HCEC 1CT (cell line): Measurements from ENCODE around the gene CDH26.
A peak's percentile ranks its signal among the peaks of the same experiment; 100 is the strongest.

Experiments used
- DNase-seq: peaks from one replicate; pipeline ENCODE4 v3.0.0-alpha.2; 2017

CDH26 gene

DNA sequence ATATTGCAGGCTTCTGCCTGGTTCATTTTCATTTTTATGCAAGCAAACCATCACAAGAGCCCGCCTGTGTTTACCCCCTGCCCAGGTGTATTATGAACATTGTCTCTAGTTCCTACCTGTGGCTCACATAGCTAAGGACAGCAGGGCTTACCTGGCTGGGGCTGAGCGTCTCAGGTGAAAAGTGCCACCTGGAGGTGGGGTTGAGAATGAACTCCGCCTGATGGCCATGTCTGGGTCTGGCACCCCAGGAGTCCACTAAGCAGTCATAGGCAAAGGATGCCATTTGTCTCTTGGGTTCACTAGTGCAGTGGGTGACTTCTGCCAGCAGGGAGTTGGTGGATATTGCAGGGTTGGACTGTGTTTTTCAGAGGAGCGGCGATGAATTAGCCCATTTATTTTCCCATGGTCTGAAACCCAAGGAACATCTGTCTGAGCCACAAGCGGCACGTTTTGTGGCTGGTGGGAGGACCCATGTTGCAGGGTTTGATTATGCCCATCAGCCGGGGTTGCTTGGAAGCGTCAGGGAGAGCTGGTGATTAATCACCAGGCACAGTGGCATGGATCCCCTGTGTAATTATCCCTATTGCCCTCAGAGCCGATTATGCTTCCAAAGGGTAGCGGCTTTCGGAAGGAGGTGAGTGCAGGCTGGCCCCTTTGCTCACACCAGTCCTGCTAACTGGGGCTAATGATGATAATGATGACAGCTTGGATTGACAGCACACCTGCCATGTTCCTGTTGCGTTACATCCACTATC is 92.1 kb downstream of the CDH26 start:
- DNase-seq, result no peak

DNA sequence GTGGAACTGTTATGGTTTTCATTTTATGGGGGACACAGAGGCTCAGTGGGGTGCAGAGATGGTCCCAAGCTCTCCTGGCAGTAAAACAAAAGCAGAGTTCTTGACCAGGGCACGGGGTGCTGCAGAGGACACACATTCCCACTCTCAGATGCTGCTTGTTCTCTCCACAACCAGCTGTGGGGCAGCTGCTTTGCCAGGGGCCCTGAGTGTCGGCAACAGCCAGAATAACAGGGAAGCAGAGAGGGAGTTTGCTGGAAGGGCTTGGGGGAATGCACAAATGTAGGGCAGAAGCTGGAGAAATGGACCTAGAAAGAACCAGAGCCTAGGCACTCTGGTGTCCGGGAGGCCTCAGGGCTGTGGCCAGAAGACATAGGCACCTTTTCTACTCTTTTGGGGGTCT is 93.7 kb downstream of the CDH26 start:
- no peak for DNase-seq

DNA sequence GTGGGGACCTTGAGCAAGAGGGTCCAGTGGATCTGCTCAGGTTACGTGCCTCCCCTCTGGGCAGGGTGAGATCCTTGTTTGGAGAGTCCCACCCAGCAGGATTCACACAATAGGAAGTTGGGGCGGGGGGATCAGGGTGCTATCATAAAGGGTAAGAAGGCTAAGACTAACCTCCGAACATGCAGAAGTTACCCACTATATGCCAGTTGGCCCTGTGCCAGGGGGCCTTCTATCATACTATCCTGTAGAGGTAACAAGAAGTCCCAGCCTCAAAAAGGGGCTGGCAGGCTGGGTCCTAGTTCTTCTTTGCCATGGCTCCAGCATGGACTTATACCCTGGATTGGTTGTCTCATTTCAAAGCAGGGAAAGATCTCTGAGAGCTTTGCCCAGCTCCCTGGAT is 94.1 kb downstream of the CDH26 start:
- no peak for DNase-seq

DNA sequence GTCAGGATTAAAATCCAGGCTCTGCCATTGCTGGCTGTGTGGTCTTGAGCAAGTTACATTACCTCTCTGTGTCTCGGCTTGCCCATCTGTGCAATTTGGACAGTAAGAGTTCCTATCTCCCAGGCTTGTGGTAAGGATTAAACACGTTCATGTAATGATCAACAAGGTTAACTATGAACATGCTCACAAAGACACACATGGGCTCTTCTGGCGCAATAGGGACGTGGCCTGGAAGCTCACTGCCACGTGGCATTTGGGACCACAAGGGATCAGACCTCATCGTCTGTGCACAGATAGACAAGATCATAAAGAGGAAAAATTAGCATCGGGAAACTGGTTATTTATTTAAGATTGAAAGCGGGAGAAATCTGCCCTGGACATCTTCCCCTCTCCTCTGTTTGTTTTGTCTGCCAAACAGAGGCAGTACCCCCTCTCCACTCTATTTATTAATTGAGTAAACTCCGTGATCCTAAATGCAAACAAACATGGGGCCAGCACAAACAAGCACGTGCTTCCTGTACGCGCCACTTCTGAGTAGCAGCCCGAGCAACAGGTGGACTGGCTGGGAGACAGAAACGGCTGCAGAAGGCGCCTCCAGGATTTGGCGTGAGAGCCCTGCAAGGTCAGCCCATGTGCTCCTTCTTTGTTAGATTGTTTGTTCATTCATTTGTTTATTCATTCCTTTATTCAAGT is 95.0 kb downstream of the CDH26 start:
- DNase-seq, result no peak

DNA sequence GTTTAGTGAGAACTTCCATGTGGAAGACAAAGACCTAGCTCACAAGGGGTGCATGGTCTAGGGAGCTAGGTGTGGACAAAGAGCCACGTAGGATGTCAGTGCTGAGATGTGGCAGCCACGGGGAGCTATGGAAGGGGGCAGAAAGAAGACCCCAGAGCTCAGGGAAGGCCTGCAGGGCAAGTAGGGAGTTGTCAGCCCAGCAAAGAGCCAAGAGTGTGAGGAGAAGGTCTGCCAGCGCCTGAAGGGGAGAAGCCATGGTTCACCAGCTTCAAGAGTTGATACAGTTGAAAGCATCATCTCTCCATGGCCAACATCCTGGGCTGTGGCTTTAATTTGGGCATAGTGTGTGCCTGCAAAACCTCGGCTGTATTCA is 95.6 kb downstream of the CDH26 start:
- no peak for DNase-seq

DNA sequence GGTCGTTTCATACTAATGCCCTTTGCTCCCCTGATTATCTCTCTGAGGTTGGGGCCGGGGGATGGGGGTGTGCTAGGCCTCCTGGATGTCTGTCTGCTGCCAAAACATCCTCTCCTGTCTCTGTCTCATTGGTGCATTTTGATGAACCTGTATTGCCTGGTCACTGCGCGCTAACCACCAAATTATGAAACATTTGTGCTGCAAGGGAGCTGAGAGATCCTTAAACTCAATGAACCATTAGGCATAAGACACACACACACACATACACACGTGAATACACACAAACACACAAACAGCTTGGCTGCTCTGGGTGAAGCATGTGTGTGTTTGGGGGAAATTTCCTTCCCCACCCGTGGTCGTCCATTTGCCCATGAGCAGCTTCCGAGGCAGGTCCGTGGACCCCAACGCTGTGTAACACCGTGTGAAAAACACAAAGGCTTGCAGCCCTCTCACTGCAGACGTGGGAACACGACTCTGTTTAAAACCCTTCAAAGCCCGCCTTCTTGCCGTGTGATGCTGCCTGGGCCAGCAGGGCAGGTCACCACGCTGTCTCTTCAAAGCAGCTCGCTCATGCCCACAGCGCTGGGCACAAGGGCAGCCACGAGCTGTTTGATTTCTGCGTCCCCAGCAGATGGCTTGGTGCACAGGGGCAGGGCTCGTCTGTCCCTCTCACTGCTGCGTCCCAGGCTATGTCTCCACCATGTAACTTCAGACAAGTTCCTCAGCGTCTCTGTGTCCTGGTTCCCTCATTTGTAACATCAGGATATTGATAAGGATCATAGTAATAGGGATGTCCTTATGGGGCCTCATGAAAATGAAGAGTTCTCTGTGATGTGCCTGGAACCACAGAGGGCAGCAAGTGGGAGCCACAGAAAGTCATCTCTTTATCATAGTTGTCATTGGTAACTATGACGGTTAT is 96.8 kb downstream of the CDH26 start:
- no peak for DNase-seq

DNA sequence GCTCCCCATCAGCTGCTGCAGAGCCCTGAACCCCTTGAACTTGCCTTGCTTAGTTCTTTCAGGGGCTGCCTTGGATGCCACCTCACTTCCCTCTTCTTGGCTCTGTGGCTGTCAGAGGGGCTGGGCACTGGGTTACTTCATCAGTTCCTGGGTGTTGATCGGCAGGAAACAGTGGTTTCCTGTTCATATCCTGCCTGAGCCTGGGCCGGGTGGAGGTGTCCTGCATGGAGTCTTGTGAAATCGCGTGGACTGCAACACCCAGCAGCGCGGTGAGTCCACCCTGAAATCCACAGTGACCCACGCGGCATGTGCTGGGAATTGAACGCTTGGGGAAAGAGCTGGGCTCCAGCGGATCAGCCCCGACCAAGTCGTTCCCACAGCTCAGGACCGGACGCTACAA is 97.5 kb downstream of the CDH26 start:
- no peak for DNase-seq

DNA sequence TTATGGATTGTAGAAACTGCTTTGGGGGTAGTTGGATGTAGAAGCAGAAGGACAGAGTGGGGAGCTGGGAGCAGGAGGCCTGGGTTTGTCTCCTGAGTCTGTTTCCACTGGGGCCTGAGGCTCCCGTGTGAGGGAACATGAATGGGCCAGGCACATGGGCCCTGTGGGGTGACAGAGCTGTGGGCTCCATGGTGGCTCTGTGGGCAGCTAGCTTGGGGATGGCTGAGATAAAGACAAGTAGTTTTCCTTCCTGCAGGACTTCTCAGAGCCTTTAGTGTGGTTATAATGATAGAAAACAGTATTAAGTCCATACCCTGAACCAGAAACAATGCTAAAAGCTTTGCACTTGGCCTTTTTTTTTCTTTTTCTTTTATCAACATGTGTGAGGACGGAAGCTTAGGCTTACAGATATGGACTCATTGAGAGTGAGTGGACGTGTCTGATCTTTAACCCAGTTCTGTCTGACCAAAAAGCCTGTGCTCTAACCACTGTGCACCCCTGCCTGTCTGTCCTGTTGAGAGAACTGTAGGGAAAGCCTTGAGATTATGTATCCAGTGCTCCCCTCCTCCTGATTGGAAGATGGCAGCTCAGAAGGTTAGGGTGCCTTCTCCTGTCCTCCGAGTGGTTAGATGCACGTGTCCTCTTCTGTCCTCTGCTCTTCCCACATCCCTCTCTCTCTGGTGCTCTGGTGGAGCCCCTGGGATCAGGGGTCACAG is 98.3 kb downstream of the CDH26 start:
- DNase-seq, result no peak

DNA sequence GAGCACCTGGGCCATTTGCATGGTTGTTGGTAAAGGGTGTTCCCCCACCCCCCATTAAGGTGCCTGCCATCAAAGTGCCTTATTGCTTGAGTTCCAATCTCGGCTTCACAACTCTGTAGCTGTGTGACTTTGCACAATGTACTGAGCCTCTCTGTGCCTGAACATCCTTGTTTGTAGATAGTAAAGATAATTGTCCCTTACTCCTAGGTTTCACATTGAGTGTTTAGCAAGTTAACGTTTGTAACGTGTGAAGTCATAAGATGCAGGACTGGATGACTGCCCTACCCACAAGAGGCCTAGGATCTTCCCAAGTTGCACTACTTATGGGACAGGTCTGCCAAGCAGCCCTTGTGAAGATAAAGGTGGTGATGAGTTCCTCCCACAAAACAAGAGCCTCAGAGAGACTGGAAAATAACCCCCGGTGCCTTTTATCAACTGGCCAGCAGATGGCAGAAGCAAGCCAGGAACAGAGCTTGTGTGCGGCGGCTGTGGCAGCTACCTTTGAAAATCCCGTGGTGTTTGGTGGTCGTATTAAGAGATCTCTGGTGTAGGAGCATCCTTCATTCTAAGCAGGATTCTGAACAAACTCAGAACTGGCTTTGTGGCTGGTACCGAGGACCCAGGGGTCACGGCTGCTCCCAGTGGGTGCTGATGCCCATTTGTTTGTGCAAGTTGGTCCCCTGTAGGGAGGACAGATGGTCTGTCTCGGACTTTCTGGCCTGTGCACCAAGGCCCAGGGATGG is 99.1 kb downstream of the CDH26 start:
- DNase-seq, result peak; percentile 24

DNA sequence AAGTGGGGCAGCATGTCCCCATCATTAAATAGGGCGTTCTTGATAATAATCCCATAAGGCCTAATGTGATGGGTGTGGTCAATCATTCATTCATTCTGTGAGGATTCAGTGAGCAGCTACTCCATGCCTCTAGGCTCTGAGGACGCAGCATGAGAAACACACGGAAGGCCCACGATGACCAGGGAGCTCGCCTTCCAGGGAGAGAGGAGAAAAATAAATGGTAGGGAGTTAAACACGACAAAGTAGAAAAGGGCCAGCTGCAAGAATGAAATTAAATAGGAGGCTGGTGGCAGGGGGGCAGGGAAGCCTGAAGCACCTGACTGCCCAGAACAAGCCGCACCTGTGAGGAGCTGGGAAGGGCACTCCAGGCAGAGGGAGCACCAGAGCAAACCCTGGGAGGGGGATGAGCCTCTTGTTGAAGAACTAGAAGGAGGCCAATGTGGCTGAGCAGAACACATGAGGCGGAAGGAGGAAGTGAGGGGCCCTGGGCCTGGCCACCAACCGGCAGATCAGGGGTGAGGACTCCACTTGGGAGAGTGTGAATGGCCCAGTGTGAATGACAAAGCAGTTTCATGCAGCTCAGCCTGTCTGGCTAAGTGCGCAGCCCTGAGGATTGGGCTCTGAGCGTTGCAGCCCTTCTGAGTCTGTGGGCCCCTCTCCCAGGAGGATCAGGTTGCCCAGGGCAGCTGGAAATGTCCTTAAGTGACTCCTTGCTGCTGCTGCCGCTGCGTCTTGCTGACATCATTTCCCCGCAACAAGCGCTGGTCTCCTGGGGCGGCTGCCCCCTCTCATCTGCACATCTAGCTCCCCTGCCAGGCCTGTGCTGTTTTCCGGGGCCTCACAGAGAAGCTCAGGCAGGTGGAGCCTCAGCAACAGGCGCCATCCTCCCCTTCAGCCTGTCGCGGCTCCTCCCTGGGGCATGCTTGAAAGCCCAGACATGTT is 99.9 kb downstream of the CDH26 start:
- DNase-seq, result no peak

DNA sequence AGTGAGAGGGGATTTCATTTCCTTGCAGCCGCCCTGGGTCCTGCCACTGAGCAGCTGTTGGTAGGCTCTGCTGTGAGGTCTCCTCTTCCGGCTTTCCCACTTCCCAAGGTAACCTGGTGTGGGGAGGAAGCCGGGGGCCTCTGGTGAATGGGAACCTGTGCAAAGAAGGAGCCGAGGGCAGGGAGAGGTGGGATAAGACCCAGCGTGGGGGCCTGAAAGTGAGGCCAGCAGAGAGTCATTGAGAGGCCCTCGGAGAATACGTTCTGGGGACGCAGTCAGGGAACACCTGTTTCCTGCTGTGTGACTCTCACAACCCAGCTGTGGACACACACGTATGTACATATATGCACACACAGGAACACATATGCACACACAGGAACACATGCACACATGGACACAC is 100.7 kb downstream of the CDH26 start:
- DNase-seq, result no peak

DNA sequence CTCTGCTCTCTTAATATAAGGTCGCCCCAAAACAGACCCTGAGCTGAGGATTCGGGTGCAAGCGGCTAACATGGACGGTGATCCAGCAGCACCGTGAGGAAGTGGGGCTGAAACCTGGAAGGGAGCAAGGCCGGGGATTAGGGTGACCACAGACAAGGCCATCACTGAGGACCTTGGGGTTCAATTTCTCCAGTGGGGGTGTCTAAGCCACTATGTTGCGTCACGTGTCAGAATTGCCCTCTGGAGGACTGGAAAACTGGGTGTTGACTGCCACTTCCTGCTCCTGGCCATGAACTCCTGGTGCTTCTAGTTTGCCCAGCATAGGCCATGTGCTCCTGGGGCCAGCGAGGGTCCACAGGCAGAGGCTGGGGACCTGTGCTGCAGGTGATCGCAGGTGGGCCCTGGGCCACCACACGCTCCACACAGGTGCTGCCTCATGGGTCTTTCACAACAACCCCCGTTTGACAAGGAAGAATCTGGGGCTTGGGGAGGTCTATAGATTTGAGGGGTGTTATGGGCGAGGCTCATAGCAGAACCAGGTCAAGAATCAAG is 101.9 kb downstream of the CDH26 start:
- no peak for DNase-seq

DNA sequence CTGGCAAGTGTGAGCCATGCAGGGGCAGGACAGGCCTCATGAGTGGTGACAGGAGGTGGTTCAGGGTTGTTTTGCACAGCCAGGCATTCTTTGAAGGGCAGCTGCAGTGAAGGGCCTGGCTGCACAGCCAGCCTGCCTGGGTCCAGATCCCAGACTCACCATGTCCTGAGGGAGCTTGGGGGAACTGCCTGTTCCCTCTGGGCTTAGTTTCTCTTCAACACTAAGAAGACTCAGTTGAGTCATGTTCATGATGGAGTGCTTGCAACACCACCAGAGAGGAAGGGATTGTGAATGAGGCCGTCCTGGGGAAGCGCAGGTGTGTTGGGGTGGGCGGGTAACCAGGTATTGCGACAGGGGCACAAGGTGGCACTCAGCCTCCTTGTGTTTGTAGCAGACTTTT is 102.4 kb downstream of the CDH26 start:
- DNase-seq, result no peak

DNA sequence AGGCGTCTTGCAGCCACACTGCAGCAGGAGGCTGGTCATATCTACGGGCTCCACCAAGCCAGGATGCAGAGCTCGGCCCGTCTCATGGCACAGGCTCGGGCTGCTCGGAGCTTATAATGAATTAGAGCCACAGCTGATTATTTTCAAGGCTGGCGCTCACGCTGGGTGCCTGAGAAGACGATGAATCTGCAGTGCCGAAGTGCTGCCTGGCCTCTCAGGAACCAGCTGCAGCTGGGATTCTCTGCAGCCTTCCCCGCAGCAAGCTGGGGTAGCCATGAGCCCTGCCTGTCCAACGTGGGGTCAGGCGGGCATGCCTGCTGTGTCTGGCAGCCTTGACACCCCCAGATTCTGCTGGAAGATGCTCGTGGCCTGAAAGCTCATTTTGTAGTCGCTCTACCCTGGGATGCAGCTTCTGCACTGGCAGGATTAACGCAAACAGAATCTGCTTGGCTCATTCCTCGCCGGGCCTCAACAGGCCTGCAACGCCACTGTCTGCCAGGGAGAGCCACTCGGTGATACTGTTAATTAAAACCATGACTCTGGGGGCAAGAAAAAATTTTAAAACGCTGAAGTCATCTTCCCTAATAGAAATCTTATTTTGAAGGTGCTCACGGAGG is 104.3 kb downstream of the CDH26 start:
- no peak for DNase-seq

DNA sequence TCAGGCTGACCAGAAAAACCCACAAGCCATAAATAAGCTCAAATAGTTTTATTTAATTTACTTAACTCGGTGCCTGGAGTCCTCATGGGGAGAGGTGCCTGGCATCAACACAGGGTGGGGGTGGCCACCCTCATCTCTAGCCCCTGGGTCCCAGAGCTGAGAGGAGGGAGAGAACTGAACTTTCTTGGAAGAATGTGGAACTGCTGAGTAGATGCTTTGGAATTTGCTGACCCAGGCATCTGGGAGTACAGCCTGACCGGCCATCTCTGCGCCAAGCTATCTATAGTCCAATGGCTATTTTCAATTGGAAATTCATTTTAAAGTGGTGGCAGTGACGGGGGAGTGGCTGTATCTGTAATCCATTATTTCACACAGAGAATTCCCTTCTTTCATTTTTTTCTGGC is 104.8 kb downstream of the CDH26 start:
- peak; percentile 9 for DNase-seq

DNA sequence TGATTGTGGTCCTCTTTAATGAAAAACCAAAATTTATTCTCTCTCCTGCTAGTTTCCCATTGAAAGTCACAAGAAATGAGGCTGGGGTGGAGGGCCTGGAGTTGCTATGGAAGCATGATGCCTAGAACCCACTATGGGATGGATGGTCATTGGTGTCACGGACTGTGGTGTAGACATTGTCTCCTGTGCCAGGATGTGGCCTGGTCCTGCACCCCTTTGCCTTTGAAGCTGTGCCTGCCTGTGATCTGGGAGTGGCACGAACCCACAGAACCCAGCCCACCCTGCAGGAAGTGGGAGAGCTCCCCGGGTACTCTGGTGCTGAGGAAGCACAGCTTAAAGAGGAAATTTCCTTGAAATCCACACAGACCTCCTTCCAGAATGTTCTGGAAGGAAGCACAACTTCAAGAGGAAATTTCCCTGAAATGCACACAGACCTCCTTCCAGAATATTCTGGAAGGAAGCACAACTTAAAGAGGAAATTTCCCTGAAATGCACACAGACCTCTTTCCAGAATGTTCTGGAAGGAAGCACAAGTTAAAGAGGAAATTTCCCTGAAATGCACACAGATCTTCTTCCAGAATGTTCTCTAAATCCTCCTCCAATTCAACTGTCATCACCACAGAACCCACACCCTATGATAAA is 105.6 kb downstream of the CDH26 start:
- no peak for DNase-seq
